Measurements from ENCODE around the gene LHB.
"Not testable (repeated sequence)": the region's sequence is repeated elsewhere in the genome, so short reads cannot be mapped to it uniquely, and the experiment has no call there.

Gene LHB

DNA sequence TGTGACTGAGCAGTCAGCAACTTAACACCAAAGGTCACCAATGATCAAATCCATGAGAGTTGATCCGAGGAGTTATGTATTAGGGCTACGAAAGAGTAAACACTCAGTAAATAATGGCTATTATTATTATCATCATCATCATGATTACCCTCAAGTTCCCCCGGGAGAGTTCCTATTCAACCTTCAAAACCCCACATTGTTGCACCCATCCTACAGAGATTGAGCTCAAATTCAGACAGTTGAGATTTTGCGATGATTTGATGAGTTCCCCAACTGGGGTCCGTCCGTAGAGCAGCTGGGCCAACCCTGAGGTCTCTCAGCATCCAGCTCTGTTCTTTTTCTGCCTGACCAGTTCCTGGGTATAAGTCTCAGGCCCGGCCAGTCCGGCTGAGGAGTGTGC is 21.2 kb upstream of the LHB start:
- not testable (repeated sequence) for H3K27me3 ChIP-seq (ENCODE audit: control insufficient read depth in 1 of 2, insufficient read depth in 2 of 2, low read length in 2 of 2); H3K9ac ChIP-seq (ENCODE audit: low read length in 2 of 2); H3K27ac ChIP-seq (ENCODE audit: low read length)

DNA sequence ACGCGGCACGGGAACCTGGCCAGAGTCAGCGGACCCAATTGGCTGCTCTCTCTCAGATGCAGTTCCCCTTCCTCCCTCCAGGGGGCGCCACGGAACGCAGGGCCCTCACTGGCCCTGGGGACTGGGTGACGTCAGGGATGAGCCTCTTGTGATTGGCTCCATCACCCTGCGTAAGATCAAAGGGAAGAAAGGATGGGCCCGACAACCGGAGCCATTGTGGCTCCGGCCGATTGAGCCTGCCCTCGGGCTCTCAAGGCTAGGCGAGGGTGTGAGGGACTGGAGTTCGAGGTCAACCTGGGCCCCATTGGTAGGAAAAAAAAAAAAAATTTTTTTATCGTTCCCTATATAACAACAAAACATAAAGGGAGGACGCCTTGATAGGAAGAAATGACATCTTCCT is 19.9 kb upstream of the LHB start, which contains the start of gene CGB1:
Gene CGB1 (minus strand): TSS at position 81 of the 400 bp plus-strand sequence. CDS start 184 bp downstream, outside the sequence.
- not testable (repeated sequence) for H3K36me3 ChIP-seq (ENCODE audit: control insufficient read depth in 2 of 2, insufficient read depth in 2 of 2, low read length in 2 of 2); H3K9me3 ChIP-seq (ENCODE audit: control insufficient read depth in 2 of 2, low read length in 2 of 2); H3K27me3 ChIP-seq (ENCODE audit: control insufficient read depth in 1 of 2, insufficient read depth in 2 of 2, low read length in 2 of 2); H3K9ac ChIP-seq (ENCODE audit: low read length in 2 of 2); H3K4me3 ChIP-seq (ENCODE audit: low read length in 2 of 2); H3K27ac ChIP-seq (ENCODE audit: low read length); H3K4me1 ChIP-seq (ENCODE audit: control insufficient read depth, insufficient read depth, low read length)

More for the DNA sequence above, 21.2 kb upstream of the LHB start:
- H3K36me3 ChIP-seq (ENCODE audit: control insufficient read depth in 2 of 2, insufficient read depth in 2 of 2, low read length in 2 of 2); H3K4me3 ChIP-seq (ENCODE audit: low read length in 2 of 2); H3K4me1 ChIP-seq (ENCODE audit: control insufficient read depth, insufficient read depth, low read length); H3K9me3 ChIP-seq (ENCODE audit: control insufficient read depth in 2 of 2, low read length in 2 of 2): not testable (repeated sequence)

DNA sequence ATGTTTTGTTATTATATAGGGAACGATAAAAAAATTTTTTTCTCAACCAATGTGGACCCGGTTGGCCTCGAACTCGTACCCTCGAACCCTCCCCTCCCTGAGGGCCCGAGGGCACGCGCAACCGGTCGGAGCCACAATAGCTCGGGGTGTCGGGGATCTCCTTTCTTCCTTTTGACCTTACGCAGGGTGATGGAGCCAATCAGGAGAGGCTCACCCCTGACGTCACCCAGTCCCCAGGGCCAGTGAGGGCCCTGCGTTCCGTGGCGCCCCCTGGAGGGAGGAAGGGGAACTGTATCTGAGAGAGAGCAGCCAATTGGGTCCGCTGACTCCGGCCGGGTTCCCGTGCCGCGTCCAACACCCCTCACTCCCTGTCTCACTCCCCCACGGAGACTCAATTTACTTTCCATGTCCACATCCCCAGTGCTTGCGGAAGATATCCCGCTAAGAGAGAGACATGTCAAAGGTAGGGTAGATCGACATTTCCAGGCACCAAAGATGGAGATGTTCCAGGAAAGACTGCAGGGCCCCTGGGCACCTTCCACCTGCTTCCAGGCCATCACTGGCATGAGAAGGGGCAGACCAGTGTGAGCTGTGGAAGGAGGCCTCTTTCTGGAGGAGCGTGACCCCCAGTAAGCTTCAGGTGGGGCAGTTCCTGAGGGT is 14.9 kb upstream of the LHB start, which contains the start of gene CGB2:
Gene CGB2 (plus strand): TSS at position 249 of the 660 bp plus-strand sequence. CDS start 206 bp downstream, at position 455.
- not testable (repeated sequence) for H3K27me3 ChIP-seq (ENCODE audit: control insufficient read depth in 1 of 2, insufficient read depth in 2 of 2, low read length in 2 of 2); H3K9ac ChIP-seq (ENCODE audit: low read length in 2 of 2); H3K27ac ChIP-seq (ENCODE audit: low read length); H3K4me3 ChIP-seq (ENCODE audit: low read length in 2 of 2); H3K9me3 ChIP-seq (ENCODE audit: control insufficient read depth in 2 of 2, low read length in 2 of 2); H3K4me1 ChIP-seq (ENCODE audit: control insufficient read depth, insufficient read depth, low read length); H3K36me3 ChIP-seq (ENCODE audit: control insufficient read depth in 2 of 2, insufficient read depth in 2 of 2, low read length in 2 of 2)

DNA sequence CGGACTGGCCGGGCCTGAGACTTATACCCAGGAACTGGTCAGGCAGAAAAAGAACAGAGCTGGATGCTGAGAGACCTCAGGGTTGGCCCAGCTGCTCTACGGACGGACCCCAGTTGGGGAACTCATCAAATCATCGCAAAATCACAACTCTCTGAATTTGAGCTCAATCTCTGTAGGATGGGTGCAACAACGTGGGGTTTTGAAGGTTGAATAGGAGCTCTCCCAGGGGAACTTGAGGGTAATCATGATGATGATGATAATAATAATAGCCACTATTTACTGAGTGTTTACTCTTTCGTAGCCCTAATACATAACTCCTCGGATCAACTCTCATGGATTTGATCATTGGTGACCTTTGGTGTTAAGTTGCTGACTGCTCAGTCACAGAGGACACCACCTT is 13.4 kb upstream of the LHB start:
- not testable (repeated sequence) for H3K4me3 ChIP-seq (ENCODE audit: low read length in 2 of 2); H3K9ac ChIP-seq (ENCODE audit: low read length in 2 of 2); H3K9me3 ChIP-seq (ENCODE audit: control insufficient read depth in 2 of 2, low read length in 2 of 2); H3K36me3 ChIP-seq (ENCODE audit: control insufficient read depth in 2 of 2, insufficient read depth in 2 of 2, low read length in 2 of 2); H3K27me3 ChIP-seq (ENCODE audit: control insufficient read depth in 1 of 2, insufficient read depth in 2 of 2, low read length in 2 of 2); H3K4me1 ChIP-seq (ENCODE audit: control insufficient read depth, insufficient read depth, low read length); H3K27ac ChIP-seq (ENCODE audit: low read length)

DNA sequence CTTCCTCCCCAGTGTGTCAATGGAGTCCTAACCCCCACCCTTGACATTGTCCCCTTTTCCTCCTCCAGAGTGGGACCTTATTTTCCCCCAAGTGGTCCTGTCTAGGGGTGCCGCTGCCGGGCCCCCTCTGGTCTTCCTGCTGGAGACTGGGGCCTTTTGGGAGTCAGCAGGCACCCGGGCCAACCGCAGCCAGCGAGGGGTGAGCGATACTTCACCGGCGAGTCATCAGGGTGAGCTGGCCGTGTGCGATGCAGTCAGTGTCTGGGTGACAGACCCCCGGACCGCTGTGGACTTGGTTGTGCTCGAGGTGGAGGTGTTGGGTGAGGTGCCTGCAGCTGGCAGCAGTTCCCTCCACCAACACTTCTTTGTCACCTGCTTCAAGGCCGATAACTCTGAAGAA is 12.9 kb upstream of the LHB start:
- H3K27me3 ChIP-seq (ENCODE audit: control insufficient read depth in 1 of 2, insufficient read depth in 2 of 2, low read length in 2 of 2); H3K9ac ChIP-seq (ENCODE audit: low read length in 2 of 2); H3K4me3 ChIP-seq (ENCODE audit: low read length in 2 of 2); H3K9me3 ChIP-seq (ENCODE audit: control insufficient read depth in 2 of 2, low read length in 2 of 2); H3K4me1 ChIP-seq (ENCODE audit: control insufficient read depth, insufficient read depth, low read length); H3K36me3 ChIP-seq (ENCODE audit: control insufficient read depth in 2 of 2, insufficient read depth in 2 of 2, low read length in 2 of 2); H3K27ac ChIP-seq (ENCODE audit: low read length): not testable (repeated sequence)

DNA sequence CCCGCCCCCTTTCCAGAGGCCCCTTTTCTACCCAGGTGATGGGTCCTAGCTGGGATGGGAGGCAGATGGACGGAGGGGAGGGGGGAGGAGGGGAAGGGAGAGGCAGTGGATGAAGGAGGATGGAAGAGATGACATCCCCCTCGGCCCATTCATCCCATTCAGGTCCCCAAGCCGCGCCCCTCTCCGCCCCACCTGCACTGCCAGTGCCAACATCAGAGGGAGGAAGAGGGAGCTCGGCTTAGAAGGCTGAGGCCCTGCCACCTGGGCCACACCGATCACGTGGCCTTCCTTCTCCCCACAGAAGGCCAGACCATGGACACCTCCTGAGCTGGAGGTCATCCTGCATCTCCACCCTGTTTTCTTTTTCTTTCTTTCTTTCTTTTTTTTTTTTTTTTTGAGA is 11.8 kb upstream of the LHB start:
- not testable (repeated sequence) for H3K27me3 ChIP-seq (ENCODE audit: control insufficient read depth in 1 of 2, insufficient read depth in 2 of 2, low read length in 2 of 2); H3K9ac ChIP-seq (ENCODE audit: low read length in 2 of 2); H3K36me3 ChIP-seq (ENCODE audit: control insufficient read depth in 2 of 2, insufficient read depth in 2 of 2, low read length in 2 of 2); H3K27ac ChIP-seq (ENCODE audit: low read length); H3K4me1 ChIP-seq (ENCODE audit: control insufficient read depth, insufficient read depth, low read length); H3K9me3 ChIP-seq (ENCODE audit: control insufficient read depth in 2 of 2, low read length in 2 of 2); H3K4me3 ChIP-seq (ENCODE audit: low read length in 2 of 2)

DNA sequence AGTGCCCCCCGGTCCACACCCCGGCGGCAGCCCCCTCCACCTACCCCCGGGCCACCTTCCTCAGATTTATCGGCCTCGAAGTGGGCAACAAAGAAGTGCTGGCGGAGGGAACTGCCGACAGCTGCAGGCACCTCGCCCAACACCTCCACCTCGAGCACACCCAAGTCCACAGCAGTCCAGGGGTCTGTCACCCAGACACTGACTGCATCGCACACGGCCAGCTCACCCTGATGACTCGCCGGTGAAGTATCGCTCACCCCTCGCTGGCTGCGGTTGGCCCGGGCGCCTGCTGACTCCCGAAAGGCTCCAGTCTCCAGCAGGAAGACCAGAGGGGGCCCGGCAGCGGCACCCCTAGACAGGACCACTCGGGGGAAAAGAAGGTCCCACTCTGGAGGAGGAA is 8.7 kb upstream of the LHB start:
- H3K4me3 ChIP-seq (ENCODE audit: low read length in 2 of 2); H3K27ac ChIP-seq (ENCODE audit: low read length); H3K4me1 ChIP-seq (ENCODE audit: control insufficient read depth, insufficient read depth, low read length); H3K9ac ChIP-seq (ENCODE audit: low read length in 2 of 2); H3K27me3 ChIP-seq (ENCODE audit: control insufficient read depth in 1 of 2, insufficient read depth in 2 of 2, low read length in 2 of 2); H3K9me3 ChIP-seq (ENCODE audit: control insufficient read depth in 2 of 2, low read length in 2 of 2); H3K36me3 ChIP-seq (ENCODE audit: control insufficient read depth in 2 of 2, insufficient read depth in 2 of 2, low read length in 2 of 2): not testable (repeated sequence)

DNA sequence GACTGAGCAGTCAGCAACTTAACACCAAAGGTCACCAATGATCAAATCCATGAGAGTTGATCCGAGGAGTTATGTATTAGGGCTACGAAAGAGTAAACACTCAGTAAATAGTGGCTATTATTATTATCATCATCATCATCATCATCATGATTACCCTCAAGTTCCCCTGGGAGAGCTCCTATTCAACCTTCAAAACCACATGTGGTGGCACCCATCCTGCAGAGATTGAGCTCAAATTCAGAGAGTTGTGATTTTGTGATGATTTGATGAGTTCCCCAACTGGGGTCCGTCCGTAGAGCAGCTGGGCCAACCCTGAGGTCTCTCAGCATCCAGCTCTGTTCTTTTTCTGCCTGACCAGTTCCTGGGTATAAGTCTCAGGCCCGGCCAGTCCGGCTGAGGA is 8.2 kb upstream of the LHB start:
- not testable (repeated sequence) for H3K36me3 ChIP-seq (ENCODE audit: control insufficient read depth in 2 of 2, insufficient read depth in 2 of 2, low read length in 2 of 2); H3K9ac ChIP-seq (ENCODE audit: low read length in 2 of 2); H3K4me1 ChIP-seq (ENCODE audit: control insufficient read depth, insufficient read depth, low read length); H3K27ac ChIP-seq (ENCODE audit: low read length); H3K9me3 ChIP-seq (ENCODE audit: control insufficient read depth in 2 of 2, low read length in 2 of 2); H3K27me3 ChIP-seq (ENCODE audit: control insufficient read depth in 1 of 2, insufficient read depth in 2 of 2, low read length in 2 of 2); H3K4me3 ChIP-seq (ENCODE audit: low read length in 2 of 2)

DNA sequence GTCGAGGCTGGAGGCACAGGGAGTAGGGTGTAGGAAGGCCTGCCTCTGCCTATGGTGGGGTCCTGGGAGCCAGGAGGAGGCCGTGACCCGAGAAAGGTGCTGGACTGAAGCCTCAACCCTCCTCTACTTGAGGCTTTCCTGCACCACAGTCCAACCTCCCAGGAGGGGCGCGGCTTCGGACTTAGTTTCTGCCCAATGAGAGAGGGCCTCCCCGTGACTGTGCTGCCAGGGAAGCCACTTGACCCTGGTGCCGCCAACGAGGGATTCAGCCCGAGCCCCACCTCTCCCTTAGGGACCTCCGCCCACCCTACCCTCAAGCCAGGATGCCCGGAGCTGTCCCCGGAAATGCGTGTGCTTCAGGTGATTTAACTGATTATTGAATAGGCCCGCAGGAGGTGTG is 7.3 kb upstream of the LHB start, which contains the start of gene CGB3:
Gene CGB3 (minus strand): TSS at position 101 of the 400 bp plus-strand sequence. CDS start 362 bp downstream, outside the sequence.
- not testable (repeated sequence) for H3K4me1 ChIP-seq (ENCODE audit: control insufficient read depth, insufficient read depth, low read length); H3K27ac ChIP-seq (ENCODE audit: low read length); H3K9me3 ChIP-seq (ENCODE audit: control insufficient read depth in 2 of 2, low read length in 2 of 2); H3K27me3 ChIP-seq (ENCODE audit: control insufficient read depth in 1 of 2, insufficient read depth in 2 of 2, low read length in 2 of 2); H3K4me3 ChIP-seq (ENCODE audit: low read length in 2 of 2); H3K36me3 ChIP-seq (ENCODE audit: control insufficient read depth in 2 of 2, insufficient read depth in 2 of 2, low read length in 2 of 2); H3K9ac ChIP-seq (ENCODE audit: low read length in 2 of 2)

DNA sequence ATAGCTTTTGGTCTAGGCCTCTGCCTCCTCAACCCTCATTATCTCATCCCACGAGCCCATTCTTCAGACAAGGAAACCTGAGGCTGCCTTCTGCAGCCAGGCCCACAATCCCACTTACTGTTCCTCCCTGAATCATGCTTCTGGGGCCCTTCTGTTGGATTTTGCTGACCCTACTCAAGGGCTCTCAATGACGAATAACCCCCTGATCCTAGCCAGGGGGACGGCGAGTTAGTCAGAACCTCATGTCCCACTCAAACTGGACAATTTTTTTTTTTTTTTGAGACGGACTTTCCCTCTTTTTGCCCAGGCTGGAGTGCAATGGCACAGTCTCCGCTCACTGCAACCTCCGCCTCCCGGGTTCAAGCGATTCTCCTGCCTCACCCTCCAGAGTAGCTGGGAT is 5.2 kb upstream of the LHB start:
- Histone ChIP-seq H3K9me3 (ENCODE audit: control insufficient read depth in 2 of 2, low read length in 2 of 2) (no peaks in the 10 kb centered on the region), H3K36me3 (ENCODE audit: control insufficient read depth in 2 of 2, insufficient read depth in 2 of 2, low read length in 2 of 2) (no peaks in the 10 kb centered on the region), H3K4me3 (ENCODE audit: low read length in 2 of 2) (no peak overlapping the region), H3K9ac (ENCODE audit: low read length in 2 of 2) (no peak overlapping the region), H3K27ac (ENCODE audit: low read length) (no peak overlapping the region), H3K27me3 (ENCODE audit: control insufficient read depth in 1 of 2, insufficient read depth in 2 of 2, low read length in 2 of 2) (peaks cover 6 to 24% of the 10 kb centered on the region in 2 donors), H3K4me1 (ENCODE audit: control insufficient read depth, insufficient read depth, low read length) (peaks cover 14% of the 10 kb centered on the region)

DNA sequence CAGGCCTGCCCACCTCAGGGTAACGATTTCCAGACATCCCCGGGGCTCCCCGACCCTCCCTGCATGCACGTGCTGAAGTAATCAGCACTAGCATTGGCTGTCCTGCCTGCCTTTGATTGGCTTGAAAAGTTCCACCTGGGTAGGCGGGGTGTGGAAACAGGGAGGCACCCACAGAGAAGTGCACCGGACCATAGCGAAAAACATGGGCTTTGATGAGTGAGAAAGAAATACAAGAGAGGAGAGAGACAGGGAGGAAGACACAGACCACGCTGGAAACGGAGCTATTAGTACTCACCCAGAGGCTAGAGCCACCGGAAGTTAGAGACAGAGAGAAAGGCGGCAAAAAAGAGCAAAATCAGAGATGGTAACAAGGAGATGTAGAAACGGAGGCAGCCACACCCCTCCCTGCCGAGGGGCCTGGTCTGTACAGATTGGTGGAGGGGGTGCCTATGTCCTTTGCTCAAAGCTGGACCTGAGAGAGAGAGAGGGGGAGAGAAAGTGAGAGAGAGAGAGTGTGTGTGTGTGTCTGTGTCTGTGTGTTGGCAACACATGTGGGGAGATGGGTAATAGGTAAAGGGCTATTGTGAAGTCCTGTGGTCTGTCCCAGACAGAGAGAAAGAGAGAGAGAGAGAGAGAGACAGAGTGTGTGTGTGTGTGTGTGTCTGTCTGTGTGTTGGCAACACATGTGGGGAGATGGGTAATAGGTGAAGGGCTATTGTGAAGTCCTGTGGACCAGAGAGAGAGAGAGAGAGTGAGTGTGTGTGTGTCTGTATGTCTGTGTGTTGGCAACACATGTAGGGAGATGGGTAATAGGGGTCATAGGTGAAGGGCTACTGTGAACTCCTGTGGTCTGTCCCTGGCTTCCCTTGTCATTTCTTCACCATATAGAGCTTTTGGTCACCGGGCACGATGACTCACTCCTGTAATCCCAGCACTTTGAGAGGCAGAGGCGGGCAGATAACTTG is 4.3 kb upstream of the LHB start:
- Histone ChIP-seq H3K9me3 (ENCODE audit: control insufficient read depth in 2 of 2, low read length in 2 of 2) (no peaks in the 10 kb centered on the region), H3K27ac (ENCODE audit: low read length) (no peak overlapping the region), H3K27me3 (ENCODE audit: control insufficient read depth in 1 of 2, insufficient read depth in 2 of 2, low read length in 2 of 2) (peaks cover 6 to 24% of the 10 kb centered on the region in 2 donors)

More for the DNA sequence above, 4.3 kb upstream of the LHB start:
- Histone ChIP-seq H3K9ac (ENCODE audit: low read length in 2 of 2) (no peak overlapping the region), H3K4me3 (ENCODE audit: low read length in 2 of 2) (no peak overlapping the region), H3K36me3 (ENCODE audit: control insufficient read depth in 2 of 2, insufficient read depth in 2 of 2, low read length in 2 of 2) (no peaks in the 10 kb centered on the region), H3K4me1 (ENCODE audit: control insufficient read depth, insufficient read depth, low read length) (peaks cover 14% of the 10 kb centered on the region)

All from stomach smooth muscle (tissue), 2 donors.